GM08714 (cell line): ENCODE measurements around the gene OR4F17.
"Not testable (repeated sequence)": the region's sequence is repeated elsewhere in the genome, so short reads cannot be mapped to it uniquely, and the experiment has no call there.

Experiments
- H3K4me3 ChIP-seq: fragments of 200-500 bp; sonication (Bioruptor generic); 2 replicates; pipeline ENCODE4 v1.5.1; 2014; ENCODE audit warnings: mild to moderate bottlenecking, low read length, inconsistent platforms

The OR4F17 gene

DNA sequence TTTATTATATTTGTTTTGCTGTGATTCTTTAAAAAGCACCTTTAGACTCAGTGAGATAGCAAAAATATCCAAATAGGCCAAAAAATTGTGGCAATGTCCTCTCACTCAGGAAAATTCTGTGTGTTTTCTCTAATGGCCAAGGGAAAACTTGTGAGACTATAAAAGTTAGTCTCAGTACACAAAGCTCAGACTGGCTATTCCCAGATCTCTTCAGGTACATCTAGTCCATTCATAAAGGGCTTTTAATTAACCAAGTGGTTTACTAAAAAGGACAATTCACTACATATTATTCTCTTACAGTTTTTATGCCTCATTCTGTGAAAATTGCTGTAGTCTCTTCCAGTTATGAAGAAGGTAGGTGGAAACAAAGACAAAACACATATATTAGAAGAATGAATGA, at the start of gene OR4F17:
TSS of gene OR4F17 (plus strand) at position 301 of the 400 bp plus-strand sequence. CDS start 3,575 bp downstream, outside the sequence.
- H3K4me3 ChIP-seq, result not testable (repeated sequence)

DNA sequence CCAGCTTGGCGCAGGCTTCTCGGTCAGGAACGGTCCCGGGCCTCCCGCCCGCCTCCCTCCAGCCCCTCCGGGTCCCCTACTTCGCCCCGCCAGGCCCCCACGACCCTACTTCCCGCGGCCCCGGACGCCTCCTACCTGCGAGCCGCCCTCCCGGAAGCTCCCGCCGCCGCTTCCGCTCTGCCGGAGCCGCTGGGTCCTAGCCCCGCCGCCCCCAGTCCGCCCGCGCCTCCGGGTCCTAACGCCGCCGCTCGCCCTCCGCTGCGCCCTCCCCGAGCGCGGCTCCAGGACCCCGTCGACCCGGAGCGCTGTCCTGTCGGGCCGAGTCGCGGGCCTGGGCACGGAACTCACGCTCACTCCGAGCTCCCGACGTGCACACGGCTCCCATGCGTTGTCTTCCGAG, 36.1 kb upstream of the OR4F17 start:
- H3K4me3 ChIP-seq, result not testable (repeated sequence)

DNA sequence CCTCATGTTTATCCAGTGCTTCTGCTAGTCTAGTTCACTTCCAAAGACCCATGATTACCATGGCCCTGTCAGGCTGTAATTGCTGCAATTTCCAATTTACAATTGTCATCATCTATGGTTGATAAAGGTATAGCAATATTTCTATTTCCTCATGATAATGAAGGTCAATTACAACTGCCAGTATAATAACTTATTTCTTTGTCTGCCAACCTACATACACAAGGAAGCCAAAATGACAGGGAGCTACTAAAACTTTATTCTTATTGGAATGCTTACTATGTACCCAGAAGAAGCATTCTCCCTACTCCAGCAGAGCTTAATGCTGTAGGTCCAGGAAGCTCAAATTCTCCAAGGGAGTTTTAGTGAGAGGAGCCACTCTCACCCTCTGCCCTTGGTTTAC, 24.0 kb upstream of the OR4F17 start:
- H3K4me3 ChIP-seq, result not testable (repeated sequence)

GRCh38 chr19:83626-84025, 23.3 kb upstream of the OR4F17 start:
- not testable (repeated sequence) for H3K4me3 ChIP-seq

- not testable (repeated sequence) for H3K4me3 ChIP-seq
These were observed 16.2 kb upstream of the OR4F17 start for GRCh38 chr19:90678-91077.

- H3K4me3 ChIP-seq, result not testable (repeated sequence)
These were observed 12.1 kb upstream of the OR4F17 start for GRCh38 chr19:94794-95193.

DNA sequence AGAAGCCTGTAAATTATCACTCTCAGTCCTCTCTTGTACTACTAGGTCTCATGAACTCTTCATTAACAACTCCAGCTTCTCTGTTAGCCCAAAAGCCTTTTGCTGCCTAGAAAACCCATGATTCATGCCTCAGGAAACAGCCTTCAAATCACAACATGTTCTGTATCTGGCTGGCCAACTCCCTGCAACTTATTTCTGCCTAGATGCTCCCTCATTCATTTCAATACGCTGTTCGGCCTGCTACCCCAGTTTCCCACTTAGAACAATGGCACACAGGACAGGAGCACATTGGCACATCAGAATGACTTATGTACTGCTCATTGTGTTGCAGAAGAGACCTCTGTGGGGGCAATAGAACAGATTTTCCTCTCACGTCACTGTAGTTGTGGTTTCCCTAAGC, 9.3 kb upstream of the OR4F17 start:
- not testable (repeated sequence) for H3K4me3 ChIP-seq

GRCh38 chr19:120443-121140, 13.7 kb downstream of the OR4F17 start:
- not testable (repeated sequence) for H3K4me3 ChIP-seq
